Measurements from ENCODE around the gene SGTB.

The SGTB gene

GRCh38 chr5:65727491-65728156 lies 5.7 kb upstream of the SGTB start:
- in situ Hi-C loops (cut with MboI; ENCODE audit: low pct_unique_long_range_greater_than_20kb, low sequenced_read_pairs, unreplicated experiment) = no loop called here
- no peak for DNase-seq (ENCODE audit: low spot score)

GRCh38 chr5:65722575-65723403 lies 880 bp upstream of the SGTB start:
- in situ Hi-C loops (cut with MboI; ENCODE audit: low pct_unique_long_range_greater_than_20kb, low sequenced_read_pairs, unreplicated experiment) = no loop called here
- DNase-seq (ENCODE audit: low spot score) = peak; percentile 48
- no peak for TF ChIP-seq CTCF (IDR thresholded peaks at IDR 0.05; ENCODE audit: extremely low read depth, insufficient read depth, missing control alignments)

More at GRCh38 chr5:65727491-65728156, 5.7 kb upstream of the SGTB start:
- no peak for TF ChIP-seq CTCF (IDR thresholded peaks at IDR 0.05; ENCODE audit: extremely low read depth, insufficient read depth, missing control alignments)

- peak; percentile 58 for DNase-seq (ENCODE audit: low spot score)
- in situ Hi-C loops (cut with MboI; ENCODE audit: low pct_unique_long_range_greater_than_20kb, low sequenced_read_pairs, unreplicated experiment) = no loop called here
- TF ChIP-seq CTCF (IDR thresholded peaks at IDR 0.05; ENCODE audit: extremely low read depth, insufficient read depth, missing control alignments) = no peak
Measured at GRCh38 chr5:65721050-65721719, 724 bp downstream of the SGTB start.

GRCh38 chr5:65718576-65719310 lies 3.2 kb downstream of the SGTB start:
- no peak for TF ChIP-seq CTCF (IDR thresholded peaks at IDR 0.05; ENCODE audit: extremely low read depth, insufficient read depth, missing control alignments)
- DNase-seq (ENCODE audit: low spot score) = no peak
- in situ Hi-C loops (cut with MboI; ENCODE audit: low pct_unique_long_range_greater_than_20kb, low sequenced_read_pairs, unreplicated experiment) = no loop called here

- no peak for DNase-seq (ENCODE audit: low spot score)
- in situ Hi-C loops (cut with MboI; ENCODE audit: low pct_unique_long_range_greater_than_20kb, low sequenced_read_pairs, unreplicated experiment) = no loop called here
- TF ChIP-seq CTCF (IDR thresholded peaks at IDR 0.05; ENCODE audit: extremely low read depth, insufficient read depth, missing control alignments) = no peak
Measured at GRCh38 chr5:65708145-65708544, 13.8 kb downstream of the SGTB start.

- DNase-seq (ENCODE audit: low spot score) = no peak
- TF ChIP-seq CTCF (IDR thresholded peaks at IDR 0.05; ENCODE audit: extremely low read depth, insufficient read depth, missing control alignments) = no peak
- in situ Hi-C loops (cut with MboI; ENCODE audit: low pct_unique_long_range_greater_than_20kb, low sequenced_read_pairs, unreplicated experiment) = no loop called here
Measured at GRCh38 chr5:65707663-65708062, 14.2 kb downstream of the SGTB start.
